Smooth muscle cell (in vitro differentiated cells): ENCODE results near the gene CAGE1. TPM values are rescaled to one million over a fixed set of nuclear protein-coding genes. Genes with fewer than 3 reads are reported as not detected.

Experiments
- DNase-seq: peaks from one replicate; lab custom pipeline; 2025; ENCODE audit not compliant: unreplicated experiment; lab: John Stamatoyannopoulos, UW
- H2AFZ ChIP-seq: fragments of 200-600 bp; sonication (generic); 2 replicates; pipeline ENCODE4 v1.6.0; 2016; ENCODE audit warnings: antibody characterized with exemption, low read depth, mild to moderate bottlenecking
- H3F3A ChIP-seq: fragments of 200-600 bp; sonication (generic); 2 replicates; pipeline ENCODE4 v1.6.0; 2017; ENCODE audit warnings: antibody characterized with exemption, low read depth
- H3K27ac ChIP-seq: fragments of 200-600 bp; sonication (generic); 2 replicates; pipeline ENCODE4 v1.5.1; 2016; ENCODE audit warnings: low read depth, mild to moderate bottlenecking
- H3K27me3 ChIP-seq: fragments of 200-600 bp; sonication (generic); 2 replicates; pipeline ENCODE4 v1.6.1; 2016; ENCODE audit warnings: low read depth, mild to moderate bottlenecking
- H3K36me3 ChIP-seq: fragments of 200-600 bp; sonication (generic); 2 replicates; pipeline ENCODE4 v1.5.1; 2016; ENCODE audit warnings: low read depth
- H3K4me1 ChIP-seq: fragments of 200-600 bp; sonication (generic); 2 replicates; pipeline ENCODE4 v1.5.1; 2016; ENCODE audit warnings: low read depth
- H3K4me2 ChIP-seq: fragments of 200-600 bp; sonication (generic); 2 replicates; pipeline ENCODE4 v1.6.0; 2016; ENCODE audit warnings: mild to moderate bottlenecking
- H3K4me3 ChIP-seq: fragments of 200-600 bp; sonication (generic); 2 replicates; pipeline ENCODE4 v1.5.1; 2016; ENCODE audit warnings: mild to moderate bottlenecking
- H3K79me2 ChIP-seq: fragments of 200-600 bp; sonication (generic); 2 replicates; pipeline ENCODE4 v1.6.0; 2016; ENCODE audit warnings: low read depth, mild to moderate bottlenecking
- H3K9ac ChIP-seq: fragments of 200-600 bp; sonication (generic); 2 replicates; pipeline ENCODE4 v1.6.0; 2016; ENCODE audit warnings: low read depth
- H3K9me3 ChIP-seq: fragments of 200-600 bp; sonication (generic); replicated peaks from 2 replicates; pipeline ENCODE4 v1.5.1; 2016; ENCODE audit warnings: low read depth
- H4K20me1 ChIP-seq: fragments of 200-600 bp; sonication (generic); 2 replicates; pipeline ENCODE4 v1.6.0; 2016; ENCODE audit warnings: low read depth
- WGBS: methylation state at CpG from one replicate; pipeline ENCODE4 v1.1.7; 2016; ENCODE audit warnings: low lambda C conversion rate; 5-methylcytosine and 5-hydroxymethylcytosine counted together
- polyA plus RNA-seq: library from polyadenylated mRNA; unstranded; fragments of >200 nt; fragmentation: Nextera tagmentation; extraction: Ambion mirVana; gene quantifications from 2 replicates; pipeline ENCODE4 v1.2.1, GENCODE V29; 2016
- total RNA-seq: library from RNA; depleted of rRNA; stranded (reverse); fragments of >200 nt; gene quantifications from 2 replicates; pipeline ENCODE4 v1.2.3, GENCODE V29; 2014
- TF ChIP-seq, protein P1 (sequence below): fragments of 200-600 bp; sonication (generic); IDR thresholded peaks from 2 replicates; pipeline ENCODE4 v1.5.1; 2017; ENCODE audit warnings: borderline replicate concordance, mild to moderate bottlenecking, antibody characterized with exemption; ENCODE audit not compliant: insufficient read depth, poor library complexity, severe bottlenecking

Gene CAGE1
- total and polyA plus RNA-seq, 2 experiments from 2014 or later = not detected

DNA sequence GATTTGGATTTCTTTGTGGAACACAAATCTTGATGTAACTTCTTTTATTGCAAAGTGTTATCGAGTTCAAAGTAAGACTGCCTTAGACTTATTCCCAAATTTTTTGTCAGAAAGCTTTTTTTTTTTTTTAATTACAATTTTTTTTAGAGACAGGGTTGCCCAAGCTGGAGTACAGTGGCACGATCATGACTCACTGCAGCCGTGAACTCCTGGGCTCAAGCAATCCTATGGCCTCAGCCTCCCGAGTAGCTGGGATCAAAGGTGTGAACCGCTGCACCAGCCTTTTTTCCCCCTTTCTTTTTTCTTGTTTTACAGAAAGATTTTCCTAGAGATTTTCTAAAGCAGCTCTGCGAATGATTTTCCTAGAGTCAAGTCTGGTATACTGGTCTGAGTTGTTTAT lies 2.9 kb upstream of the CAGE1 start:
- Histone ChIP-seq H3K79me2 (peaks cover 36% of the 10 kb centered on the region), H3K9ac (no peak overlapping the region), H2AFZ (no peak overlapping the region), H3K4me2 (no peak overlapping the region), H4K20me1 (no peaks in the 10 kb centered on the region), H3K27ac (no peak overlapping the region), H3K27me3 (no peaks in the 10 kb centered on the region), H3K36me3 (peaks cover 9% of the 10 kb centered on the region), H3K4me3 (no peak overlapping the region), H3F3A (no peaks in the 10 kb centered on the region), H3K4me1 (peaks cover 22% of the 10 kb centered on the region), H3K9me3 (no peaks in the 10 kb centered on the region)
- DNase-seq = no peak
- TF ChIP-seq, protein P1, sequence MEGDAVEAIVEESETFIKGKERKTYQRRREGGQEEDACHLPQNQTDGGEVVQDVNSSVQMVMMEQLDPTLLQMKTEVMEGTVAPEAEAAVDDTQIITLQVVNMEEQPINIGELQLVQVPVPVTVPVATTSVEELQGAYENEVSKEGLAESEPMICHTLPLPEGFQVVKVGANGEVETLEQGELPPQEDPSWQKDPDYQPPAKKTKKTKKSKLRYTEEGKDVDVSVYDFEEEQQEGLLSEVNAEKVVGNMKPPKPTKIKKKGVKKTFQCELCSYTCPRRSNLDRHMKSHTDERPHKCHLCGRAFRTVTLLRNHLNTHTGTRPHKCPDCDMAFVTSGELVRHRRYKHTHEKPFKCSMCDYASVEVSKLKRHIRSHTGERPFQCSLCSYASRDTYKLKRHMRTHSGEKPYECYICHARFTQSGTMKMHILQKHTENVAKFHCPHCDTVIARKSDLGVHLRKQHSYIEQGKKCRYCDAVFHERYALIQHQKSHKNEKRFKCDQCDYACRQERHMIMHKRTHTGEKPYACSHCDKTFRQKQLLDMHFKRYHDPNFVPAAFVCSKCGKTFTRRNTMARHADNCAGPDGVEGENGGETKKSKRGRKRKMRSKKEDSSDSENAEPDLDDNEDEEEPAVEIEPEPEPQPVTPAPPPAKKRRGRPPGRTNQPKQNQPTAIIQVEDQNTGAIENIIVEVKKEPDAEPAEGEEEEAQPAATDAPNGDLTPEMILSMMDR = no peak
- 79% methylated on average over 6 of the region's 6 CpGs for WGBS

DNA sequence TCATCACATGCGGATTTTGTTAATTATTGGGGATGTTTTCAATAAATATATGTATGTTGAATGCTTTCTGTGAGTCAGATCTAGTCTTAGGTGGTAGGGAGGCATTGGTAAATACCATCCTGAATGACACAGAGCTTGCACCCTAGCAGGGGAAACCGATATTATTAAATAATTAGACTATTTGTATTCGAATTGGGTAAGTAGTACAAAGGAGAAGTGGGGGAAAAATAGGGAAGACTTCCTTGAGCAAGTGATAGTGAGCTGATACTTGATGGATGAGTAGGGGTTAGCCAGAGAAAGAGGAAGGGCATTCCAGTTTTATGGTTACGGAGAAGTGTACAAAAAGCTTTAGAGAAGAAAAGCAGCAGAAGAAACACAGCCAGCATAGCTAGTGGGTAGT lies 1.6 kb upstream of the CAGE1 start:
- Histone ChIP-seq H3K79me2 (peaks cover 36% of the 10 kb centered on the region), H3K9ac (no peak overlapping the region), H3K27ac (no peak overlapping the region), H3K9me3 (no peaks in the 10 kb centered on the region), H3K36me3 (peaks cover 5% of the 10 kb centered on the region), H3F3A (no peaks in the 10 kb centered on the region), H3K27me3 (no peaks in the 10 kb centered on the region), H3K4me3 (peak overlapping the region; percentile 83), H3K4me2 (peak overlapping the region; percentile 92), H3K4me1 (peaks cover 22% of the 10 kb centered on the region), H2AFZ (no peak overlapping the region), H4K20me1 (no peaks in the 10 kb centered on the region)
- TF ChIP-seq, protein P1 = no peak
- DNase-seq = no peak
- 86% methylated on average over 4 of the region's 4 CpGs for WGBS

DNA sequence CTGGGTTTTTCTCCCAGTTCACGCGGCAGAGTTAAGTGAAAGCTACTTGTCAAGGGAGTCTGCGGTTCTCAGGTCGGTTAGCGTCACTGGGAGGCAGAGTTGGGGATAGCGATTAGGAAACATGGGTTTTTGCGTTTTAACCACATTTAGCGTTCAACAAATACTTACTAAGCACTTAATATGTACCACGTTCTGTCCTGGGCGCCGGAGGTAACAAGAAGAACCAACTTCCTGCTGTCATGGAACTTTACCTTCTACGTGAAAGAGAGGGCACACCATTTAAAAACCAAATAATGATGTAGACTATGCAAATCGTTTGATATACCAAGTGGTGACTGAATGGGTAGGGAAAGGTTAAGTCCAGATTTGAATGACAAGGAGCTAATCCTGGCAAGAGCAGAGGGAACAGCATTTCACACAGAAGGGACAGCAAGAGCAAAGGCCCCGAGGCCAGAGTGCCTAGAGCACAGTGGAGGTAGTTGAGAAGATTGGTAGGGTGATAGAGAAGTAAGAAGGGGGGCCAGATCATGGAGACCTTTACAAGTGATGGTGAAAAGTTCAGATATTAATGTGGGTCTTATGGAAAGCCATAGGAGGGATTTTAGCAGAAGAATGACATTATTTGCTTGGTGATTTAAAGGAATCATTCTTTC lies 810 bp upstream of the CAGE1 start:
- WGBS = 3% methylated on average over 14 of the region's 14 CpGs
- peak overlapping the region; percentile 95 for H2AFZ ChIP-seq
- peak overlapping the region; percentile 92 for H3K4me2 ChIP-seq
- TF ChIP-seq, protein P1 = no peak
- H4K20me1 ChIP-seq = no peaks in the 10 kb centered on the region
- no peaks in the 10 kb centered on the region for H3K27me3 ChIP-seq
- no peaks in the 10 kb centered on the region for H3F3A ChIP-seq
- peaks cover 36% of the 10 kb centered on the region for H3K79me2 ChIP-seq
- H3K4me1 ChIP-seq = peaks cover 22% of the 10 kb centered on the region
- DNase-seq = no peak
- no peaks in the 10 kb centered on the region for H3K36me3 ChIP-seq
- peak overlapping the region; percentile 81 for H3K9ac ChIP-seq
- peak overlapping the region; percentile 83 for H3K4me3 ChIP-seq
- H3K27ac ChIP-seq = peak overlapping the region; percentile 83
- H3K9me3 ChIP-seq = no peaks in the 10 kb centered on the region

DNA sequence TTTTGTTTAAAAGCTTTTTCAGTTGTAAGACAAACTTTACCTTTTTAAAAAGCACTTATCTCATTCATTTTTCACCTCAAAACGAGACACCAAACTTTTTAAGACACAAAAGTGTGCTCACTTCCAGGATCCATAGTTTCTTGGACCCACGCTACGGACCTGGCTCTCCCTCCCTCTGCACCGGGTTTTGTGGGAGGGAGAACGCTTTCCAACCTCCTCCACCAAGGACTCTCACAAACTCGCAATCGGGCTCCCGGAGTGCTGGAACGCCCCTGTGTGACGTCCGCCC lies 436 bp downstream of the CAGE1 start:
- Histone ChIP-seq H3K4me2 (peak overlapping the region; percentile 92), H2AFZ (peak overlapping the region; percentile 95), H3K79me2 (peaks cover 36% of the 10 kb centered on the region), H3K27me3 (no peaks in the 10 kb centered on the region), H3K9me3 (no peaks in the 10 kb centered on the region), H3F3A (no peaks in the 10 kb centered on the region), H3K36me3 (no peaks in the 10 kb centered on the region), H4K20me1 (no peaks in the 10 kb centered on the region), H3K4me3 (peak overlapping the region; percentile 83), H3K9ac (peak overlapping the region; percentile 81), H3K4me1 (peaks cover 22% of the 10 kb centered on the region), H3K27ac (peak overlapping the region; percentile 83)
- TF ChIP-seq, protein P1 = no peak
- DNase-seq = no peak
- WGBS = 2% methylated on average over 11 of the region's 11 CpGs
